Activated CD4-positive, alpha-beta T cell treated with anti-CD3 and anti-CD28 coated beads, Interleukin-2, amount 50 U/mL, for 16 hours (primary cell): ENCODE results near the gene NPHP4.

ENCODE experiments used
- DNase-seq: peaks from one replicate; pipeline ENCODE4 v3.0.0-alpha.2; 2020

Gene NPHP4

DNA sequence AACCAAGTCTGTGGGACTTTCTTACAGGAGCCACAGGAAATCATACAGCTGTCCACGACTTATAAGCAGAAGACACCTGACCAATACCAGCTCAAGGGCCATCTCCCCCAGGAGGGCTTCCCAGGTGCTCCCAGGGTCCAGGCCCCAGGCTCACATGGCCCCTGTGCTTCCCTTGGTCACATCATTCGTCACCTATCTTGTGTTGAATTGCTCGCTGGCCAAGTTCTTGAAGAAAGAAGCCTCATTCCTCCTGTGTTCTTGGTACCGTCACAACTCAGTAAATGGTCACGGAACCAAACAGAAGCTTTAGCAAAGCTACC lies 3.0 kb downstream of the NPHP4 start:
- no peak for DNase-seq

DNA sequence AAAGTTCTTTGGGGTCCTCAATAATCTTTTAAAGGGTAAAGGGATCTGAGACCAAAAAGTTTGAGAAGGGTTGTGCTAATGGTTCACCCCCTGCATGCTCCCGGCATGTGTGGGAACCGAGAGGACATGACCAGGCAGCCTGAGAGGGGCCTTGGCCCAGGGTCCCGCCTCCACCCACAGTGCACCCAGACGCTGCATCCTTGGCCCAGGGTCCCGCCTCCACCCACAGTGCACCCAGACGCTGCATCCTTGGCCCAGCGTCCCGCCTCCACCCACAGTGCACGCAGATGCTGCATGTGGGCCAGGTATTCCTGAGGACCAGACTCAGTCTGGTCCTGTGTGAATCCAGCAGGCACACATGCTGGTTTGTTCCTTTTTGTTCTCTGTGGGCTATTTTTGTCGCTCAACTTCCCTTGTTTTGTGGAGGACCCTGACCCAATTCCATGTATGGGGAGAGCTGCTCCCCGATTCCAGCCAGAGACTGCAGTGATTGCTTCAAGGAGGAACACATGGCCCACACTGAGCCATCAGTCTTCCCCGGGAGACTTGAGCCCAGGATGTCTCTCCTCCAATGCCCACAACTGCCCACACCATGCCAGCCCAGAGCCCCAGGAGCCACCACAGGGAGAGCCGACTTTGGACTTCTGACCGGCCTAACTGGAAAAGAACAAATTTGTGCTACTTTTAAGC lies 3.5 kb downstream of the NPHP4 start:
- DNase-seq = no peak

- no peak for DNase-seq
These were observed 6.2 kb downstream of the NPHP4 start for GRCh38 chr1:5986018-5986417.

DNA sequence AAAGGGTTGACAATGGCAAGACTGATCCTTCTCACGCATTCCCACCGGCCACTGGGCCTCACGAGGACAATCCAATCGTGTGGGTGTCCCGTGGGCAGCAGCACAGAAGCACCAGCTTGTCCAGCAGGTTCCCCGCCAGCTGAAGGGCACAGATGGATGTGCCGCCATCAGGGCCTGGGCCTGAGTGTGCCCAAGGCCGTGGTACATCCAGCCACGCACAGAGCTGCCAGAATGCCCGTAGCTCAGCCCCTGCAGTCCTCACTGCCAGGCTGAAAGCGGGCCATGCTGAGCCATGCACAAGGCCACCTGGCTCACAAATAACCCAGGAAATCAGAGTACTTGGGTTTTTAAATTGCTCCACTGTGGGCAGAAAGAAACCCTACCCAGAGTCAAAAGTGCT lies 7.0 kb downstream of the NPHP4 start:
- no peak for DNase-seq

GRCh38 chr1:5983361-5984103 lies 8.7 kb downstream of the NPHP4 start:
- DNase-seq = no peak

DNA sequence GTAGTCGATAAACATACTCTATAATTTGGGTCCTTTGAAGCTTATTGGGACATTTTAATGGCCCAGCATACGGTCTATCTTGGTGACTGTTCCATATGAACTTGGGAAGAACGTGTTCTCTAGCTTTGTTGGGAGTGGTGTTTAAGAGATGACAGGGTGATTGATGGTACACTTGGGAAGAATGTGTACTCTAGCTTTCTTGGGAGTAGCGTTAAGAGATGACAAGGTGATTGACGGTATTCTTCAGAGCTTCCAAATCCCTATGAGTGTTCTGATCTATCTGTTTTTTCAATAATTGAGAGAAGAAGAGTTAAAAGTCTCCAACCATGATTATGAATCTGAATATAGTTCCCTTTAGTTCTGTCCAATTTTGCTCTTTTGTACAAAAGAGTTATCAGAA lies 9.4 kb downstream of the NPHP4 start:
- DNase-seq = no peak

DNA sequence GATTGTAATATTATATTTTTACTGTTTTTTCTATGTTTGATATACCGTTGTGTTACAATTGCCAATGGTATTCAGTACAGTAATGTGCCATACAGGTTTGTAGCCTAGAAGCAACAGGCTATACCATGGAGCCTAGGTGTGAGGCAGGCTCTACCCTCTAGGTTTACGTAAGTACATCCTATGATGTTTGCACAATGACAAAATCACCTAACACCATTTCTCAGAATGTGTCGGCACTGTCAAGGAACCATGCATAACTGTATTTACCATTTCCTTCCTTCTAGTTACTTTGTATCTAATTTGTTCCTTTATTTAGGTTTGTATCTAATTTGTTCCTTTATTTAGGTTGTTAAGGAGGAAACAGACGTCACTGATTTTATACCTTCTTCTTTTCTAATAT lies 9.9 kb downstream of the NPHP4 start:
- DNase-seq = peak; percentile 35

DNA sequence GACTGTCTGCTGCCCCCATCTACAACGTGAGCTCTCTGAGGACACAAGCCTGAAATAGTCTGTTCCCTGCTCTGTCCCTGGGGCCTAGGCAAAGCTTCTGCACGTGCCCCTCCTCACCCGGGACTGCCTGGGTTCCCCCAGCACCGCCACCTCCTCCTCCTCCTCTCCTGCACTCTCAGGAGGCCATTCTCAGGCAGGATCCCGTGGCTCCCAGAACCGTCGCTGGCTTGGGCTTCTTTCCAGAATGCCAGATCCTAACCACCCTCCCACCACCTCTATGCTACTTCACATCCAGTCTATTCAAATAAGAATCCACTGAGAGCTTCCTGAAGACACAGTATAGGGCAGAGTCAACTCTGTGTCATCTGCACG lies 11.2 kb downstream of the NPHP4 start:
- no peak for DNase-seq

DNA sequence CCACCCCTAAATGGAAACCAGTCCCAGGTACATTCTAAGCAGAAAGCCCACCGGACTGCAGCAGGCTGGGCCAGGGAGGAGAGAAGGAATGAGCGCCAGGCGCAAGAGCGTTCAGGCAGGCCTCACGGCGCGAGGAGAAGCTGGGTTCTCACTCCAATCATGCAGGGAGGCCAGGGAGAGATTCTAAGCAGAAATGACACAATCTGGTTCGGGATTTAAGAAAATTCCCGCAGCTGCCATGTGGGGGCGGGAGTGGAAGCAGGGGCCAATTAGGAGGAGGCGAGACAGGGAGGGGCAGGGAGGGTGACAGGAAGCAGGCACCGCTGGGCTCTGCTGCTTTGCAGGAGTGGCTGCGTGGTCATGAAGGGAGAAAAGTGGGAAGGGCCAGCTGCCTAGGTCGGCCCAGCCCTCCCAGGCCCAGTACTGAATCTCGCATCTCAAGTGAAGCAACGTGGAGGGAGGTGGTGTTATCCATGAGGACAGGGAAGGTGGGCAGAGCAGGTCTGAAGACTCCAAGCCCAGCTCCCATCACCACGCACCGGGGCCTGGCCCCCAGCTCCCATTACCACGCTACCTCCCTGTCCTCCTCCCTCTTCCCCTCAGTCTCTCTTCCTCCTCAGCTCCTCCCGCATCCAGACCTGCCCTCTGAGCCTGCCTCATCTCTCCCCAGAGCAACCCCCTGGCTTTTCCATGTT lies 11.8 kb downstream of the NPHP4 start:
- DNase-seq = no peak

DNA sequence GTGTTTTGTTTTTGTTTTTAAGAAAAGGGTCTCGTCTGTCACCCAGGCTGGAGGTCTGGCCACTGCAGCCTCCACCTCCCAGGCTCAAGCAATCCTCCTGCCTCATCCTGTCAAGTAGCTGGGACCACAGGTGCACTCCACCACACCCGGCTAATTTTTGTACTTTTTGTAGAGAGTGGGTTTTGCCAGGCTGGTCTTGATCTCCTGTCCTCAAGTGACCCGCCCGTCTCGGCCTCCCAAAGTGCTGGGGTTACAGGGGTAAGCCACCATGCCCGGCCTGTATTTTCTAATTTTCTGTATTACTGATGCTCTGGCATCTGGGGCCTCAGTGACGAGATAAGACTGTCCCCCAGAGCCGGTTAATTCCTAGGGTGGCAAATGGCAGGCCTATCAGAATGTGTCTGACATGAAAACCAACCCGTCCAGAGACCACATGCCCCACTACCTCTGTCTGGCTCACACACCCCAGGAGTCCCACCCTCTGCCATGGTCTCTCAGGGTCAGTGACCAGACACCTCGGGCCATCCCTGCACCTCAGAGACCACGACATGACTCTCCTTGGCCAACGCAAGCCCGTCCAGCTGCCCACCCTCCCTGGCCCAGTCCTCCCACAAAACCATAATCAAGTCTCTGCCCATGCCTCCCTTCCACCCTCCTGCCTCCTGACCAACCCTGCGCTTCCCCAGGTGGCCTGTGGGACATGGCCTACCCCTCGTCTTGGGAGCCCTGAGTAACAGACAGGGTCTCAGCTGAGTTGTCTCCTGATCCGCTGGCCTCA lies 12.5 kb downstream of the NPHP4 start:
- DNase-seq = no peak

- no peak for DNase-seq
These were observed 13.8 kb downstream of the NPHP4 start for GRCh38 chr1:5978452-5978851.

- no peak for DNase-seq
These were observed 14.5 kb downstream of the NPHP4 start for GRCh38 chr1:5977494-5978444.

DNA sequence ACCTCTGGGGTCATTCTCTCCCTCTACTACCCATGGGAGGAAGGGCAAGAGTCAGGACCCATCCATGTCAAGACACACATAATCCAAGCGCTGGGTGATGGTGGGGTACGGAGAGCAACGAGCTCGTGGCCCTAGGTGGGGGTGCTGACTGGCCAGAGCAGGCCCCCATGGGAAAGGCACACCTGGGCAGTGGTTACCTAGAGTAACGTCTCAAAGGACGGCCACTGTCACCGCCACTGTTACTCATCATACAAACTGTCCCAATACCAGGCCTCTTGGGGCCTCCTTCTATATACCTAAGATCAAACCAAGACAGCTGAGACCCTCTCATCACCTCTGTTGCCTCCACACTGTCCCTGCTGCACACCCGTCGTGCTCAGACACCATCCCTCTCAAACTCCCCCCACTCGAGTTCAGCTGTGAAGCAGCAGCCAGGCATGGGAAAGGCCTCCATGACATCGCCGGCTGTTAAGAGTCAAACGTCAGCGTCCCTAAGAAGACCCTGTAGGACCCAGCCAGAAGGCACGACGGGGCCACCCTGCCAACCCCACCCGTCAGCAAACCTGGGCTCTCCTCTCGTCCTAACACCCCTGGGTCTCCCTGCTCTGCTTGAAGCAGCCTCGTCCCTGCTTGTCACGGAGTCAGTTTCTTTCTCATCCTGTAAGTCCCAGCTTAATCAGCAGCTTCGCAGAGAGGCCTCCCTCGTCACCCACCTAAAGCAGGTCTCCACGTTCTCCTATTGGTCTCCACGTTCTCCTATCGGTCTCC lies 15.3 kb downstream of the NPHP4 start:
- no peak for DNase-seq

GRCh38 chr1:5976231-5976630 lies 16.0 kb downstream of the NPHP4 start:
- no peak for DNase-seq

GRCh38 chr1:5975133-5975880 lies 16.9 kb downstream of the NPHP4 start:
- DNase-seq = peak; percentile 55

- DNase-seq = no peak
These were observed 17.6 kb downstream of the NPHP4 start for GRCh38 chr1:5974631-5975030.

GRCh38 chr1:5973771-5974170 lies 18.5 kb downstream of the NPHP4 start:
- no peak for DNase-seq

DNA sequence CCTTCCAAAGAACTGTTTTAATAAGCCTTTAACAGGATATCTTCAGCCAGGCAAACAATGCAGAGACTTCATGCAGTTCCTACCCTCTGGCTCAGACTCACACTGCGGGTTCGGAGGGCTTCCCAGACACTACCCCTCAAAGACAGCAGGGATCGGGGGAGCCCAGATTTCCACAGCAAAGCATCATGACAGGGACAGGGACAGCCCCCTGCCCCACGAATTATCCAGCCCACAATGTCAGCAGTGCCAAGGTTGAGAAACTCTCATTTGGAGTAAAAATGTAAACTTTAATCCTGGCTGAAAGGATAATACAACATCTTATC lies 20.1 kb downstream of the NPHP4 start:
- DNase-seq = no peak

DNA sequence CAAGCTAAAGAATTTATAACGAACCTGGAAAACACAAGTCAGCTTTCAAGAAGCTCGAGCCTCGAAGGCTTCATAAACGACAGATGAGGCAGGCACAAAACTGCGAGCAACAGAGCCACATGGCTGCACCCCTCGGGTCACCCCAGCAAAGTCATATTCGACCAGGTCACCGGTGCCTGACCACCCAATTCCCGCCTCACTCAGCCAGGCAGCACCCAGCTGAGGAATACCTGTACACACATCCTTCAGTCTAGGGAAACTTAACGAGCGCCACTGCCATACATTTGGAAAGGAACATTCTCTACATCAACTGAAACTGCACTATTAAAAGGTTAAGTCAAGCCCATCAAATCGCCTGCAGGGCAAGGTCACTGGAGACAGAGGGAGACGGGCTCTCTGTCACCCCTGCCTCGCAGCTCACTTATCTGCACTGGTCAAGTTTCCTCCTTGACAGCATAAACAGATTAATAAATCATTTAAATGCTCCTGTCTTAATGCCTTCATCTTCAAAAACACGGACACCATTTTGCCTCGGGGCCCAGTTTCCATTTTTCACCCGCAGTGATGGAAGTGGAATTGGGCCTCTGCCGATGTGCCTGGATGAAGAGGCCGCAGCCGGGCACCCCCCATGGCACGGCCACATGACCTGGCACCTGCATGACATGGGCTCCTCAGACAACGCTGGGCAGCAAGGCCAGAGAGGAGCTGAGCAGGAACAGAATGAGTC lies 20.6 kb downstream of the NPHP4 start:
- DNase-seq = no peak

GRCh38 chr1:5970610-5971273 lies 21.5 kb downstream of the NPHP4 start:
- DNase-seq = no peak
